ENCODE measurements around the gene ZYX. TPM values are rescaled to one million over a fixed set of nuclear protein-coding genes. Genes with fewer than 3 reads are reported as not detected.
"Not testable (repeated sequence)": the region's sequence is repeated elsewhere in the genome, so short reads cannot be mapped to it uniquely, and the experiment has no call there.

The ZYX gene
- polyA plus RNA-seq, 1 donor, result 63.9 TPM

GRCh38 chr7:143384661-143385631 lies 3.8 kb downstream of the ZYX start:
- DNase-seq, result no peak

GRCh38 chr7:143385891-143386781 lies 5.0 kb downstream of the ZYX start:
- DNase-seq, result no peak

GRCh38 chr7:143387156-143387975 lies 6.2 kb downstream of the ZYX start:
- no peak for DNase-seq

GRCh38 chr7:143388051-143388450 lies 6.9 kb downstream of the ZYX start:
- no peak for DNase-seq

- DNase-seq, result no peak
These were observed 7.5 kb downstream of the ZYX start for GRCh38 chr7:143388491-143389101.

GRCh38 chr7:143389316-143390103 lies 8.4 kb downstream of the ZYX start:
- no peak for DNase-seq

GRCh38 chr7:143390104-143390772 lies 9.1 kb downstream of the ZYX start:
- no peak for DNase-seq

GRCh38 chr7:143390773-143391317 lies 9.7 kb downstream of the ZYX start:
- DNase-seq, result no peak

- DNase-seq, result no peak
These were observed 10.6 kb downstream of the ZYX start for GRCh38 chr7:143391462-143392404.

GRCh38 chr7:143392427-143392826 lies 11.3 kb downstream of the ZYX start:
- DNase-seq, result not testable (repeated sequence)

- DNase-seq, result no peak
These were observed 11.7 kb downstream of the ZYX start for GRCh38 chr7:143392875-143393266.

GRCh38 chr7:143393267-143394041 lies 12.3 kb downstream of the ZYX start:
- DNase-seq, result no peak

GRCh38 chr7:143394068-143394467 lies 12.9 kb downstream of the ZYX start:
- DNase-seq, result no peak

GRCh38 chr7:143394777-143395176 lies 13.6 kb downstream of the ZYX start:
- DNase-seq, result no peak

GRCh38 chr7:143395187-143396149 lies 14.3 kb downstream of the ZYX start:
- DNase-seq, result no peak

- no peak for DNase-seq
These were observed 15.0 kb downstream of the ZYX start for GRCh38 chr7:143396182-143396581.
